ENCODE results near the gene SCAMP1.

DNA sequence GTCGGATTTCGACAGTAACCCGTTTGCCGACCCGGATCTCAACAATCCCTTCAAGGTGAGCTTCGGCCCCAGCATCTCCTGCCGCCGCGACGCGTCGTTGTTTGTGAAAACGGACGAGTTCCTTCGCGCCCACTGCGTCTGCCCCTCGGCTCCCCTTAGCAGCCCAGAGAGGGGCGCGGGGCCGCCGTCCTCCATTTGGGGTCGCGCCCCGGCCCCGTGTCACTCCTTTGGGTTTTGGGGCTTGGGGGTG lies 182 bp downstream of the SCAMP1 start:
- TF ChIP-seq, protein P1, sequence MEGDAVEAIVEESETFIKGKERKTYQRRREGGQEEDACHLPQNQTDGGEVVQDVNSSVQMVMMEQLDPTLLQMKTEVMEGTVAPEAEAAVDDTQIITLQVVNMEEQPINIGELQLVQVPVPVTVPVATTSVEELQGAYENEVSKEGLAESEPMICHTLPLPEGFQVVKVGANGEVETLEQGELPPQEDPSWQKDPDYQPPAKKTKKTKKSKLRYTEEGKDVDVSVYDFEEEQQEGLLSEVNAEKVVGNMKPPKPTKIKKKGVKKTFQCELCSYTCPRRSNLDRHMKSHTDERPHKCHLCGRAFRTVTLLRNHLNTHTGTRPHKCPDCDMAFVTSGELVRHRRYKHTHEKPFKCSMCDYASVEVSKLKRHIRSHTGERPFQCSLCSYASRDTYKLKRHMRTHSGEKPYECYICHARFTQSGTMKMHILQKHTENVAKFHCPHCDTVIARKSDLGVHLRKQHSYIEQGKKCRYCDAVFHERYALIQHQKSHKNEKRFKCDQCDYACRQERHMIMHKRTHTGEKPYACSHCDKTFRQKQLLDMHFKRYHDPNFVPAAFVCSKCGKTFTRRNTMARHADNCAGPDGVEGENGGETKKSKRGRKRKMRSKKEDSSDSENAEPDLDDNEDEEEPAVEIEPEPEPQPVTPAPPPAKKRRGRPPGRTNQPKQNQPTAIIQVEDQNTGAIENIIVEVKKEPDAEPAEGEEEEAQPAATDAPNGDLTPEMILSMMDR (conservative IDR thresholded peaks at IDR 0.05; ENCODE audit: low read length): no peak
- no peak for TF ChIP-seq EZH2phosphoT487 (IDR thresholded peaks at IDR 0.05; ENCODE audit: borderline replicate concordance, low read depth, low read length)

Measured in OCI-LY7 (cell line).